ENCODE results near the gene CRIP2. TPM values are rescaled to one million over a fixed set of nuclear protein-coding genes. Genes with fewer than 3 reads are reported as not detected.

Gene CRIP2
- total and polyA plus RNA-seq, 2 of the 13 experiments (the other 11 are each of a cell fraction or from before 2014, with no cell fraction given): 31.6 to 37.9 TPM

- Histone ChIP-seq H4K20me1 (ENCODE audit: insufficient read depth, low read length) (no peaks in the 10 kb centered on the region), H3K4me2 (ENCODE audit: low read depth, low read length) (peak overlapping the region; percentile 73), H3K27ac (ENCODE audit: extremely low read length, insufficient read depth, low read length) (no peak overlapping the region), H3K4me3 (replicated peaks in 1 of 3; ENCODE audit: insufficient read depth in 1 of 3, low read depth in 2 of 3, low read length in 3 of 3) (peak overlapping the region in 1 of 3 experiments; percentile 41; a peak in 1 of 6 replicates), H3K36me3 (replicated peaks in 1 of 2; ENCODE audit: control insufficient read depth in 1 of 2, insufficient read depth in 2 of 2, low read length in 2 of 2) (no peaks in the 10 kb centered on the region), H3K9me3 (ENCODE audit: low read length) (no peaks in the 10 kb centered on the region), H3K9ac (ENCODE audit: insufficient read depth, low read depth, low read length) (0 out of 2 replicates have a peak overlapping the region, but pooled peaks have one; percentile 5), H3K4me1 (ENCODE audit: insufficient read depth, low read length) (peaks cover 63% of the 10 kb centered on the region), H2AFZ (ENCODE audit: low read length) (no peak overlapping the region), H3K27me3 (ENCODE audit: control insufficient read depth in 1 of 2, insufficient read depth in 2 of 2, low read length in 2 of 2) (peaks cover 2 to 34% of the 10 kb centered on the region in 2 experiments; a peak in 4 of 5 replicates), H3K79me2 (ENCODE audit: insufficient read depth, low read length) (no peaks in the 10 kb centered on the region)
- 28% methylated on average over 27 of the region's 29 CpGs for WGBS (ENCODE audit: low lambda C conversion rate)
- no TSS peak for BruUV-seq (replicated peaks)
- no peak for FAIRE-seq
- POLR2A ChIA-PET: interaction anchor here (1.0 kb wide), 1 partner anchor 8 kb away, joined by 5 read pairs; no protein-coding TSS in a partner anchor
- peak; percentile 29 for ATAC-seq
- in situ Hi-C loops (cut with HindIII; ENCODE audit: extremely low pct_ligation_motif_present, low pct_unique_long_range_greater_than_20kb) (no loop called here), intact Hi-C loops (cut with micrococcal nuclease; ENCODE audit: unreplicated experiment) (no loop called here)
- no peak for DNase-seq (ENCODE audit: low spot score)
- CTCF ChIA-PET (ENCODE audit: low intra/inter-chr PET ratio, low total read pairs): no interaction called here
- no peak for TF ChIP-seq ZFP36L2 (CRISPR knock-in tag; IDR thresholded peaks at IDR 0.05)
- 0 out of 2 replicates have a peak, but pooled peaks have one; percentile 12 for TF ChIP-seq FOXO1 (CRISPR knock-in tag; IDR thresholded peaks at IDR 0.05)
- TF ChIP-seq SALL1 (CRISPR knock-in tag; IDR thresholded peaks at IDR 0.05): 0 out of 2 replicates have a peak, but pooled peaks have one; percentile 16
- TF ChIP-seq ELK4 (CRISPR knock-in tag; IDR thresholded peaks at IDR 0.05; ENCODE audit: borderline replicate concordance): no peak
- no peak for TF ChIP-seq JDP2 (CRISPR knock-in tag; IDR thresholded peaks at IDR 0.05; ENCODE audit: borderline replicate concordance)
- peak; percentile 26 for TF ChIP-seq TEAD3 (CRISPR knock-in tag; optimal IDR thresholded peaks at IDR 0.05; ENCODE audit: borderline replicate concordance)
- no peak for TF ChIP-seq ZNF605 (CRISPR knock-in tag; IDR thresholded peaks at IDR 0.05)
- no peak for TF ChIP-seq NFAT5 (CRISPR knock-in tag; IDR thresholded peaks at IDR 0.05)
- TF ChIP-seq RNF219 (CRISPR knock-in tag; IDR thresholded peaks at IDR 0.05): no peak
- peak; percentile 85; the same call in 1 of the 2 replicates for TF ChIP-seq HNRNPL (IDR thresholded peaks at IDR 0.05; ENCODE audit: low read depth, low read length)
- TF ChIP-seq ZFAT (CRISPR knock-in tag; conservative IDR thresholded peaks at IDR 0.05): no peak
- TF ChIP-seq EP300 (IDR thresholded peaks at IDR 0.05; ENCODE audit: low read depth in 2 of 2, low read length in 2 of 2): no peak
- no peak for TF ChIP-seq EP300 (CRISPR knock-in tag; IDR thresholded peaks at IDR 0.05; ENCODE audit: borderline replicate concordance)
- TF ChIP-seq ZNF253 (CRISPR knock-in tag; IDR thresholded peaks at IDR 0.05; ENCODE audit: borderline replicate concordance): no peak
Measured at GRCh38 chr14:105503935-105504692, 29.5 kb downstream of the CRIP2 start.

Data from HepG2 (cell line).